ENCODE results near the gene KCNIP3.
"Not testable (repeated sequence)": the region's sequence is repeated elsewhere in the genome, so short reads cannot be mapped to it uniquely, and the experiment has no call there.

Gene KCNIP3

GRCh38 chr2:95389245-95390119 is 92.3 kb downstream of the KCNIP3 start:
- peak; percentile 45 for DNase-seq

GRCh38 chr2:95390272-95390880 is 93.2 kb downstream of the KCNIP3 start:
- no peak for DNase-seq

- no peak for DNase-seq
These were observed 93.8 kb downstream of the KCNIP3 start for GRCh38 chr2:95390881-95391321.

GRCh38 chr2:95391641-95392310 is 94.6 kb downstream of the KCNIP3 start:
- DNase-seq = no peak

GRCh38 chr2:95392320-95392719 is 95.2 kb downstream of the KCNIP3 start:
- no peak for DNase-seq

GRCh38 chr2:95392730-95393455 is 95.7 kb downstream of the KCNIP3 start:
- DNase-seq = no peak

- DNase-seq = no peak
These were observed 96.8 kb downstream of the KCNIP3 start for GRCh38 chr2:95393901-95394300.

- no peak for DNase-seq
These were observed 101.9 kb downstream of the KCNIP3 start for GRCh38 chr2:95399061-95399460.

GRCh38 chr2:95401480-95401879 is 104.3 kb downstream of the KCNIP3 start:
- DNase-seq = no peak

- DNase-seq = not testable (repeated sequence)
These were observed 104.8 kb downstream of the KCNIP3 start for GRCh38 chr2:95402004-95402369.

GRCh38 chr2:95402370-95403203 is 105.4 kb downstream of the KCNIP3 start, which contains the start of gene FAHD2A:
TSS of gene FAHD2A (plus strand) at chr2:95402708. CDS start at chr2:95405559, 2,851 bp downstream.
- DNase-seq = peak; percentile 96

- peak; percentile 19 for DNase-seq
These were observed 106.1 kb downstream of the KCNIP3 start for GRCh38 chr2:95403204-95403721.

- not testable (repeated sequence) for DNase-seq
These were observed 106.7 kb downstream of the KCNIP3 start for GRCh38 chr2:95403824-95404223.

- not testable (repeated sequence) for DNase-seq
These were observed 107.5 kb downstream of the KCNIP3 start for GRCh38 chr2:95404676-95405075.

- DNase-seq = not testable (repeated sequence)
These were observed 114.1 kb downstream of the KCNIP3 start for GRCh38 chr2:95411239-95411638.

- peak; percentile 69 for DNase-seq
These were observed 117.0 kb downstream of the KCNIP3 start for GRCh38 chr2:95414015-95414594.

GRCh38 chr2:95415138-95415537 is 118.0 kb downstream of the KCNIP3 start:
- DNase-seq = not testable (repeated sequence)

GRCh38 chr2:95415561-95415960 is 118.4 kb downstream of the KCNIP3 start:
- not testable (repeated sequence) for DNase-seq

GRCh38 chr2:95427196-95427867 is 130.2 kb downstream of the KCNIP3 start:
- not testable (repeated sequence) for DNase-seq

- DNase-seq = not testable (repeated sequence)
These were observed 132.8 kb downstream of the KCNIP3 start for GRCh38 chr2:95429748-95430467.

All from stimulated activated CD4-positive, alpha-beta T cell treated with anti-CD3 and anti-CD28 coated beads, Interleukin-12 subunit alpha, Interleukin-12 subunit beta, amount 100 ng/mL, for 4 hours (primary cell).